Right atrium auricular region (tissue), 2 donors: Measurements from ENCODE around the gene SOX6. TPM values are rescaled to one million over a fixed set of nuclear protein-coding genes. Genes with fewer than 3 reads are reported as not detected.

ENCODE experiments used
- DNase-seq: peaks from one replicate; pipeline ENCODE4 v3.0.0-alpha.2; 2019; ENCODE audit warnings: low spot score
- H3K27ac ChIP-seq, 2 donors: fragments of 200-600 bp; sonication (generic); 1 replicate in 1 of 2; 2 replicates in 1 of 2; pipeline ENCODE4 v1.5.1; 2016 to 2019
- H3K27me3 ChIP-seq, 2 donors: fragments of 200-600 bp; sonication (generic); one replicate each; pipeline versions ENCODE4 v1.5.1 to v1.6.0; 2017 to 2019
- H3K36me3 ChIP-seq: fragments of 200-600 bp; sonication (generic); one replicate; pipeline ENCODE4 v1.5.1; 2016
- H3K4me1 ChIP-seq, 2 donors: fragments of 200-600 bp; sonication (generic); one replicate each; pipeline versions ENCODE4 v1.5.1 to v1.6.0; 2017 to 2019
- H3K4me3 ChIP-seq, 2 donors: fragments of 200-600 bp; sonication (generic); 1 replicate in 1 of 2; 2 replicates in 1 of 2; pipeline ENCODE4 v1.5.1; 2017 to 2019; ENCODE audit warnings: mild to moderate bottlenecking in 1 of 2, moderate library complexity in 1 of 2
- H3K9me3 ChIP-seq, 2 donors: fragments of 200-600 bp; sonication (generic); one replicate each; pipeline ENCODE4 v1.5.1; 2019
- total RNA-seq, 2 donors: library from RNA; depleted of rRNA; stranded (reverse); fragments of >200 nt; gene quantifications; one replicate each; pipeline ENCODE4 v1.1.0, GENCODE V29; 2016
- TF ChIP-seq, protein P1 (sequence below), 2 donors: fragments of 200-600 bp; sonication (generic); IDR thresholded peaks; one replicate each; pipeline ENCODE4 v1.5.1; 2019; ENCODE audit warnings: antibody characterized with exemption in 2 of 2

SOX6 gene
- total RNA-seq, 2 donors from 2014 or later, result 13.5 to 14.3 TPM

DNA sequence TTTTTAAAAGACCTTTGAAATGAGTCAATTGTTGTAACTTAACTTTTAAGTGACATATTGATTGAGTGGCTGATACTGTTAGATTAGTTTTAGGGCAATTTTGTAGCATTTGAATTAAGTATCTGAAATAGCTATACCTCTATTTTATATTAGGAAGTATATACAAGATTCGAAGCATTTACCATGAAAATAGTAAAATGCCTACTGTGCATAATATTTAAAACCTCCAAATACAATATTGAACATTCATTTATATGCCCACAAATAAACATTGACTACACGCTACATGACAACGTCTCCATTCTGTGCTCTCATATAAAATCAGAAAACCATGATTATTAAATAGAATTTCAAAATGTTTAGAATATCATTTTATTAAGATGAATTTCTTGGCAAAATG, 14.5 kb downstream of the SOX6 start:
- TF ChIP-seq, protein P1, sequence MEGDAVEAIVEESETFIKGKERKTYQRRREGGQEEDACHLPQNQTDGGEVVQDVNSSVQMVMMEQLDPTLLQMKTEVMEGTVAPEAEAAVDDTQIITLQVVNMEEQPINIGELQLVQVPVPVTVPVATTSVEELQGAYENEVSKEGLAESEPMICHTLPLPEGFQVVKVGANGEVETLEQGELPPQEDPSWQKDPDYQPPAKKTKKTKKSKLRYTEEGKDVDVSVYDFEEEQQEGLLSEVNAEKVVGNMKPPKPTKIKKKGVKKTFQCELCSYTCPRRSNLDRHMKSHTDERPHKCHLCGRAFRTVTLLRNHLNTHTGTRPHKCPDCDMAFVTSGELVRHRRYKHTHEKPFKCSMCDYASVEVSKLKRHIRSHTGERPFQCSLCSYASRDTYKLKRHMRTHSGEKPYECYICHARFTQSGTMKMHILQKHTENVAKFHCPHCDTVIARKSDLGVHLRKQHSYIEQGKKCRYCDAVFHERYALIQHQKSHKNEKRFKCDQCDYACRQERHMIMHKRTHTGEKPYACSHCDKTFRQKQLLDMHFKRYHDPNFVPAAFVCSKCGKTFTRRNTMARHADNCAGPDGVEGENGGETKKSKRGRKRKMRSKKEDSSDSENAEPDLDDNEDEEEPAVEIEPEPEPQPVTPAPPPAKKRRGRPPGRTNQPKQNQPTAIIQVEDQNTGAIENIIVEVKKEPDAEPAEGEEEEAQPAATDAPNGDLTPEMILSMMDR (IDR thresholded peaks at IDR 0.05), result no peak
- no peak overlapping the region for H3K4me3 ChIP-seq
- peaks cover 3% of the 10 kb centered on the region for H3K36me3 ChIP-seq
- no peak overlapping the region for H3K27ac ChIP-seq
- H3K4me1 ChIP-seq, result no peaks in the 10 kb centered on the region
- H3K27me3 ChIP-seq, result no peaks in the 10 kb centered on the region
- no peak for DNase-seq
- H3K9me3 ChIP-seq, result no peaks in the 10 kb centered on the region

DNA sequence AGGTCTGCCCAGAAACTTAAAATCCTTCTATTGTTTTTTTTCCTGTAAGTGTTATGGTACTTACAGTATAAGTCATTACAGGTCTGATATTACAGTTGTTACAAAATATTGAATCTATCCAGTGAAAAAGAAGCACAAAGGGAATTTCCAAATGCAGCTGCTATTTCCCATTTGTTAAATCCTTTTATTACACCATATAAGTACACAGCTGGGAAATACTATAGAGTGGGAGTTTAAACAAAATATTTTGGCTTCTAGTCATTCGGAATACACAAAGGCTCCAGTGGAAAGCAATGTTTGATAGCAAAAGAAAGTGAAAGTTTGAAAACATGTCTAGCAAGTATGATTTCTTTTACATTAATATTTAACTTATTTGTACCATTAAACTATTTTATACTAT, 18.0 kb downstream of the SOX6 start:
- Histone ChIP-seq H3K9me3 (no peaks in the 10 kb centered on the region), H3K27ac (no peak overlapping the region), H3K4me1 (no peaks in the 10 kb centered on the region), H3K36me3 (peaks cover 3% of the 10 kb centered on the region), H3K4me3 (no peak overlapping the region), H3K27me3 (no peaks in the 10 kb centered on the region)
- TF ChIP-seq, protein P1 (IDR thresholded peaks at IDR 0.05), result no peak
- no peak for DNase-seq

GRCh38 chr11:16337421-16338213, 18.7 kb downstream of the SOX6 start:
- Histone ChIP-seq H3K4me1 (no peaks in the 10 kb centered on the region), H3K27ac (no peak overlapping the region), H3K27me3 (no peaks in the 10 kb centered on the region), H3K9me3 (no peaks in the 10 kb centered on the region), H3K4me3 (no peak overlapping the region), H3K36me3 (peaks cover 3% of the 10 kb centered on the region)
- TF ChIP-seq, protein P1 (IDR thresholded peaks at IDR 0.05), result no peak
- no peak for DNase-seq

GRCh38 chr11:16336721-16337120, 19.6 kb downstream of the SOX6 start:
- DNase-seq, result no peak

GRCh38 chr11:16336204-16336603, 20.1 kb downstream of the SOX6 start:
- no peaks in the 10 kb centered on the region for H3K4me1 ChIP-seq
- H3K27me3 ChIP-seq, result no peaks in the 10 kb centered on the region
- H3K9me3 ChIP-seq, result no peaks in the 10 kb centered on the region
- H3K27ac ChIP-seq, result no peak overlapping the region
- DNase-seq, result no peak
- TF ChIP-seq, protein P1 (IDR thresholded peaks at IDR 0.05), result no peak
- peaks cover 3% of the 10 kb centered on the region for H3K36me3 ChIP-seq
- no peak overlapping the region for H3K4me3 ChIP-seq

More at GRCh38 chr11:16336721-16337120, 19.6 kb downstream of the SOX6 start:
- H3K27me3 ChIP-seq, result no peaks in the 10 kb centered on the region
- no peaks in the 10 kb centered on the region for H3K9me3 ChIP-seq
- H3K4me1 ChIP-seq, result no peaks in the 10 kb centered on the region
- TF ChIP-seq, protein P1 (IDR thresholded peaks at IDR 0.05), result no peak
- peaks cover 3% of the 10 kb centered on the region for H3K36me3 ChIP-seq
- no peak overlapping the region for H3K4me3 ChIP-seq
- H3K27ac ChIP-seq, result no peak overlapping the region
